Measurements from ENCODE around the gene CCDC60. TPM values are rescaled to one million over a fixed set of nuclear protein-coding genes. Genes with fewer than 3 reads are reported as not detected.

Gene CCDC60
- total and polyA plus RNA-seq, 8 donors = 4.1 TPM; not detected in 7

DNA sequence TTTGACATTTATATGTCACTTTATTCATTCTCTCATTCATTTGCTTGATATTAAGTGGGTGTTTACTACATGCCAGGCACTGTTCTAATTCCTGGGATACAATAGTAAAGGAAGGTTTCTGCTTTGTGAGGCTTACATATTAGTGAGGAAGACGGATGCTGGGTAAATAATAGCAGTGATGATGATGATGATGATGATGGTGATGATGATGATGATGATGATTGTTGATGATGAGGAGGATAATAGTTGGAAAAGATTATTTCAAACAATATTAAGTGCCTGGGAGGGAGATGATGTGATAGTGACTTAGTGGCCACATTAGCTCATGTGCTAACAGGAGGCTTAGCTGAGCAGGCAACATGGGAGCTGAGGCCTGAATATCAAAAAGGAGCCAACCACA lies 239.7 kb downstream of the CCDC60 start:
- no peaks in the 10 kb centered on the region for H3K27me3 ChIP-seq
- no peaks in the 10 kb centered on the region for H3K36me3 ChIP-seq
- no peak overlapping the region for H3K27ac ChIP-seq
- no peaks in the 10 kb centered on the region for H3K9me3 ChIP-seq
- no peaks in the 10 kb centered on the region for H3K4me1 ChIP-seq
- H3K4me3 ChIP-seq = no peak overlapping the region
- intact Hi-C loops (cut with DNase I; ENCODE audit: low total_unique reads) = no loop called here
- 73 to 86% (median 79%) methylated on average over 1 of the region's 1 CpG for WGBS, 5 donors
- no peak for TF ChIP-seq POLR2A (IDR thresholded peaks at IDR 0.05)
- TF ChIP-seq, protein P1, sequence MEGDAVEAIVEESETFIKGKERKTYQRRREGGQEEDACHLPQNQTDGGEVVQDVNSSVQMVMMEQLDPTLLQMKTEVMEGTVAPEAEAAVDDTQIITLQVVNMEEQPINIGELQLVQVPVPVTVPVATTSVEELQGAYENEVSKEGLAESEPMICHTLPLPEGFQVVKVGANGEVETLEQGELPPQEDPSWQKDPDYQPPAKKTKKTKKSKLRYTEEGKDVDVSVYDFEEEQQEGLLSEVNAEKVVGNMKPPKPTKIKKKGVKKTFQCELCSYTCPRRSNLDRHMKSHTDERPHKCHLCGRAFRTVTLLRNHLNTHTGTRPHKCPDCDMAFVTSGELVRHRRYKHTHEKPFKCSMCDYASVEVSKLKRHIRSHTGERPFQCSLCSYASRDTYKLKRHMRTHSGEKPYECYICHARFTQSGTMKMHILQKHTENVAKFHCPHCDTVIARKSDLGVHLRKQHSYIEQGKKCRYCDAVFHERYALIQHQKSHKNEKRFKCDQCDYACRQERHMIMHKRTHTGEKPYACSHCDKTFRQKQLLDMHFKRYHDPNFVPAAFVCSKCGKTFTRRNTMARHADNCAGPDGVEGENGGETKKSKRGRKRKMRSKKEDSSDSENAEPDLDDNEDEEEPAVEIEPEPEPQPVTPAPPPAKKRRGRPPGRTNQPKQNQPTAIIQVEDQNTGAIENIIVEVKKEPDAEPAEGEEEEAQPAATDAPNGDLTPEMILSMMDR (IDR thresholded peaks at IDR 0.05) = no peak
- TF ChIP-seq EP300 (IDR thresholded peaks at IDR 0.05) = no peak
- no peak for TF ChIP-seq POLR2AphosphoS5 (IDR thresholded peaks at IDR 0.05)
- DNase-seq = no peak

DNA sequence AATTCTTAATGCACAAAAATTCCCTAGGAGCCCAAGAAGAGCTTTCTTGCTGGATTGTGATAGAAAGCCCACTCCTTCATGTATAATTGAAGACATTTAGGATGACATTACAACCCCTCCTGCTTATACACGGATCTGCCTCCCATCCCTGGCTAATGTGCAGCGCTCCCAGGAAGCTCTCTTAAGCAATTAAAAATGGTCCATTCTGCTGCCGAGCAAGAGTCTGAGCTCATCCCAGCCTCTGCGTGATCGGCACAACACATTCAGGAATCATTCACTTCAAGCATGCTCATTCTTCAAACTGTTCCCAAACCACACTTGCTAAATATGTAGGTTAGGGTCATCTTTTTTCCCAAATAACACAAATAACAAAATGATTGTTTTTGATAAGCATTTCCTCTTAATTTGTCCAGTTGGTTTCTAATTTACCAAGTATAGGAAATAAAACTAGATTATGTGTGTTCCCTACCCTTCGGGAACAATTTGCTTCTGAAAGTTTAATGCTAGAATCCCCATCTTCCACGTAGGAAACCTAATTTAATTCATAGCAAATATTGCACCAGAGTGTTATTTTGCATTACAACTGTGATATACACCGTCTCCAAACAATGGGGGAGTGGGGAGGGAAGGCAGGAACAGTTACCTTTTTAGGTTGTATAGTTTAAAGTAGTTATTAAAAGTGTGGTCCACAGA lies 241.7 kb downstream of the CCDC60 start:
- Histone ChIP-seq H3K36me3 (no peaks in the 10 kb centered on the region), H3K9me3 (no peaks in the 10 kb centered on the region), H3K4me1 (no peaks in the 10 kb centered on the region), H3K4me3 (no peak overlapping the region), H3K27ac (no peak overlapping the region), H3K27me3 (no peaks in the 10 kb centered on the region)
- TF ChIP-seq POLR2A (IDR thresholded peaks at IDR 0.05) (no peak), POLR2AphosphoS5 (IDR thresholded peaks at IDR 0.05) (no peak), EP300 (IDR thresholded peaks at IDR 0.05) (no peak)
- TF ChIP-seq, protein P1 (IDR thresholded peaks at IDR 0.05) = no peak
- WGBS, 5 donors = 64 to 77% (median 73%) methylated on average over 8 of the region's 8 CpGs
- no peak for DNase-seq
- intact Hi-C loops (cut with DNase I; ENCODE audit: low total_unique reads) = no loop called here

DNA sequence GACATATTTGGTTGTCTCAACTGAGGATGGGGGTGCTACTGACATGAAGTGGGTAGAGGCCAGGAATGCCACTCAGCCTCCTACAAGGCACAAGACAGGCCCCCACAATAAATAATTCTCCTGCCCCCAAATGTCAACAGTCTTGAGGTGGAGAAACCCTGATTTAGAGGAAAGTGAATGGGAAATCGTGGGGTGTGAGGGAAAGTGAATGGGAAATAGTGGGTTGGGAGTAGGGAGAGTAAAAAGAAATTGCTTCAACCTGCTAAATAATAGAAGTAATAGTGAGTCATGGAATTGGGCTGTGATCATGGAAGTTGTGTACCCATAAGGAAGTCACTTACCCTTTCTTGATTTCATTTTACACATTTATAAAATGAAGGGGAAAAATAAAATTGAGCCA lies 242.4 kb downstream of the CCDC60 start:
- H3K4me1 ChIP-seq = no peaks in the 10 kb centered on the region
- intact Hi-C loops (cut with DNase I; ENCODE audit: low total_unique reads) = no loop called here
- H3K36me3 ChIP-seq = no peaks in the 10 kb centered on the region
- H3K4me3 ChIP-seq = no peak overlapping the region
- no peaks in the 10 kb centered on the region for H3K27me3 ChIP-seq
- H3K27ac ChIP-seq = no peak overlapping the region
- WGBS, 5 donors = 24 to 58% (median 49%) methylated on average over 1 of the region's 1 CpG
- no peak for DNase-seq
- H3K9me3 ChIP-seq = no peaks in the 10 kb centered on the region
- TF ChIP-seq EP300 (IDR thresholded peaks at IDR 0.05) = no peak
- TF ChIP-seq, protein P1 (IDR thresholded peaks at IDR 0.05) = no peak
- TF ChIP-seq POLR2AphosphoS5 (IDR thresholded peaks at IDR 0.05) = no peak
- TF ChIP-seq POLR2A (IDR thresholded peaks at IDR 0.05) = no peak

DNA sequence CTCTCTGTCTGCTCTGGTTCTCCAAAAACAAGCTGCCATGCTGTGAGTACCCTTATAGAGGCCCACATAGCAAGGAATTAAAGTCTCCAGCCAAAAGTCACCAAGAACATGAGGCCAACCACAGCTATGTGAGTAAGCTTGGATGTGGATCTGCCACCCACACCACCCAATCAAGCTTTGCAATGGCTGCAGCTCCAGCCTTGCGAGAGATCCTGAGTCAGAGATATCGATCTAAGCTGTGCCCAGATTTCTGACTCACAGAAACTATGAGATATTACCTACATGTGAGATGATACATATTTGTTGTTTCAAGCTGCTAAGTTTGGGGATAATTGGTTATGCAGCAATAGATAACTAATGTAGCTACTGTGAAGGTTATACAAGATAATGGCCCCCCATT lies 243.6 kb downstream of the CCDC60 start:
- DNase-seq = no peak
- no peaks in the 10 kb centered on the region for H3K36me3 ChIP-seq
- no peaks in the 10 kb centered on the region for H3K9me3 ChIP-seq
- H3K27me3 ChIP-seq = no peaks in the 10 kb centered on the region
- TF ChIP-seq POLR2AphosphoS5 (IDR thresholded peaks at IDR 0.05) = no peak
- TF ChIP-seq, protein P1 (IDR thresholded peaks at IDR 0.05) = no peak
- no peak for TF ChIP-seq POLR2A (IDR thresholded peaks at IDR 0.05)
- no peak for TF ChIP-seq EP300 (IDR thresholded peaks at IDR 0.05)
- intact Hi-C loops (cut with DNase I; ENCODE audit: low total_unique reads) = no loop called here
- H3K4me3 ChIP-seq = no peak overlapping the region
- H3K27ac ChIP-seq = no peak overlapping the region
- 82 to 91% (median 85%) methylated on average over 2 of the region's 2 CpGs for WGBS, 5 donors
- no peaks in the 10 kb centered on the region for H3K4me1 ChIP-seq

All from stomach (tissue), 9 donors.